WTC11 (cell line): ENCODE measurements around the gene HOXD8. TPM values are rescaled to one million over a fixed set of nuclear protein-coding genes. Genes with fewer than 3 reads are reported as not detected.
A peak's percentile ranks its signal among the peaks of the same experiment; 100 is the strongest.

Source experiments
- ATAC-seq: fragments of 200-7000 bp; cut with Tn5 transposase; 2 replicates; pipeline ENCODE4 v1.10.0; 2021; ENCODE audit warnings: mild to moderate bottlenecking, moderate library complexity
- CTCF ChIA-PET: fragments of 300-600 bp; sonication (Branson Sonifier 250); formaldehyde crosslinking; loops from one replicate; lab custom pipeline; 2021; ENCODE audit warnings: antibody characterized with exemption; lab: Charles Lee
- POLR2A ChIA-PET: fragments of 350-600 bp; sonication (Branson Sonifier 250); formaldehyde crosslinking; loops from one replicate; lab custom pipeline; 2021; ENCODE audit warnings: antibody characterized with exemption; lab: Charles Lee
- DNase-seq: peaks from one replicate; pipeline ENCODE4 v3.0.0; 2021; ENCODE audit warnings: low spot score
- H3K27ac Mint-ChIP-seq: 2 replicates; pipeline ENCODE4 v1.8.0; 2021; ENCODE audit warnings: mixed read lengths
- H3K27me3 Mint-ChIP-seq: 2 replicates; pipeline ENCODE4 v1.8.0; 2021; ENCODE audit warnings: low read depth, mild to moderate bottlenecking, moderate library complexity, mixed read lengths
- H3K36me3 Mint-ChIP-seq: 2 replicates; pipeline ENCODE4 v1.8.0; 2021; ENCODE audit warnings: mixed read lengths
- H3K4me1 Mint-ChIP-seq: 2 replicates; pipeline ENCODE4 v1.8.0; 2022; ENCODE audit warnings: mixed read lengths
- H3K4me3 Mint-ChIP-seq: 2 replicates; pipeline ENCODE4 v1.8.0; 2021; ENCODE audit warnings: mild to moderate bottlenecking, moderate library complexity, mixed read lengths
- H3K9me3 Mint-ChIP-seq: 2 replicates; pipeline ENCODE4 v1.8.0; 2021; ENCODE audit warnings: mixed read lengths
- MXD4 ChIP-seq: fragments of 250-450 bp; sonication (Bioruptor Pico); IDR thresholded peaks from 2 replicates; pipeline ENCODE4 v1.8.0; 2021; ENCODE audit warnings: mild to moderate bottlenecking, moderate library complexity, borderline replicate concordance
- NFYB ChIP-seq: sonication (generic); formaldehyde crosslinking; conservative IDR thresholded peaks from 2 replicates; pipeline ENCODE4 v1.8.0; 2022; ENCODE audit warnings: low read depth, missing genetic modification reagents
- NR1H2 ChIP-seq: sonication (generic); formaldehyde crosslinking; IDR thresholded peaks from 2 replicates; pipeline ENCODE4 v1.9.0; 2021; ENCODE audit warnings: mild to moderate bottlenecking, moderate library complexity, missing genetic modification reagents
- SMAD3 ChIP-seq: sonication (generic); formaldehyde crosslinking; IDR thresholded peaks from 2 replicates; pipeline ENCODE4 v1.8.0; 2022; ENCODE audit warnings: missing genetic modification reagents, mild to moderate bottlenecking, borderline replicate concordance
- ZNF138 ChIP-seq: sonication (generic); formaldehyde crosslinking; conservative IDR thresholded peaks from 2 replicates; pipeline ENCODE4 v1.8.1; 2022; ENCODE audit warnings: mild to moderate bottlenecking, moderate library complexity, missing genetic modification reagents
- ZNF416 ChIP-seq: fragments of 250-450 bp; sonication (Bioruptor Pico); IDR thresholded peaks from 2 replicates; pipeline ENCODE4 v1.9.0; 2021; ENCODE audit warnings: mild to moderate bottlenecking, inconsistent platforms
- ZNF423 ChIP-seq: fragments of 250-450 bp; sonication (Bioruptor Pico); IDR thresholded peaks from 2 replicates; pipeline ENCODE4 v2.1.2; 2022; ENCODE audit warnings: mild to moderate bottlenecking, moderate library complexity
- total RNA-seq: library from RNA; stranded (reverse); gene quantifications from 3 replicates; pipeline ENCODE4 v1.2.3, GENCODE V29; 2021
- TF ChIP-seq, protein P1 (sequence below): sonication (generic); formaldehyde crosslinking; IDR thresholded peaks from 2 replicates; pipeline ENCODE4 v1.8.1; 2023; ENCODE audit warnings: mild to moderate bottlenecking, missing genetic modification reagents, moderate library complexity
- TF ChIP-seq, protein P2 (sequence below): sonication (generic); formaldehyde crosslinking; IDR thresholded peaks from 2 replicates; pipeline ENCODE4 v1.8.1; 2023; ENCODE audit warnings: mild to moderate bottlenecking, moderate library complexity, missing genetic modification reagents
- TF ChIP-seq, protein P3 (sequence below): sonication (generic); formaldehyde crosslinking; IDR thresholded peaks from 2 replicates; pipeline ENCODE4 v1.8.0; 2022; ENCODE audit warnings: mild to moderate bottlenecking, missing genetic modification reagents
- TF ChIP-seq, protein P4 (sequence below): sonication (generic); formaldehyde crosslinking; IDR thresholded peaks from 2 replicates; pipeline ENCODE4 v1.8.0; 2023; ENCODE audit warnings: mild to moderate bottlenecking, missing genetic modification reagents
- TF ChIP-seq, protein P5 (sequence below): sonication (generic); formaldehyde crosslinking; IDR thresholded peaks from 2 replicates; pipeline ENCODE4 v1.8.1; 2023; ENCODE audit warnings: mild to moderate bottlenecking, missing genetic modification reagents, moderate library complexity
- TF ChIP-seq, protein P6 (sequence below): fragments of 250-450 bp; sonication (Bioruptor Pico); IDR thresholded peaks from 2 replicates; pipeline ENCODE4 v1.9.0; 2021; ENCODE audit warnings: mild to moderate bottlenecking, borderline replicate concordance

The HOXD8 gene
- total RNA-seq, 1 experiment from 2014 or later, result not detected

DNA sequence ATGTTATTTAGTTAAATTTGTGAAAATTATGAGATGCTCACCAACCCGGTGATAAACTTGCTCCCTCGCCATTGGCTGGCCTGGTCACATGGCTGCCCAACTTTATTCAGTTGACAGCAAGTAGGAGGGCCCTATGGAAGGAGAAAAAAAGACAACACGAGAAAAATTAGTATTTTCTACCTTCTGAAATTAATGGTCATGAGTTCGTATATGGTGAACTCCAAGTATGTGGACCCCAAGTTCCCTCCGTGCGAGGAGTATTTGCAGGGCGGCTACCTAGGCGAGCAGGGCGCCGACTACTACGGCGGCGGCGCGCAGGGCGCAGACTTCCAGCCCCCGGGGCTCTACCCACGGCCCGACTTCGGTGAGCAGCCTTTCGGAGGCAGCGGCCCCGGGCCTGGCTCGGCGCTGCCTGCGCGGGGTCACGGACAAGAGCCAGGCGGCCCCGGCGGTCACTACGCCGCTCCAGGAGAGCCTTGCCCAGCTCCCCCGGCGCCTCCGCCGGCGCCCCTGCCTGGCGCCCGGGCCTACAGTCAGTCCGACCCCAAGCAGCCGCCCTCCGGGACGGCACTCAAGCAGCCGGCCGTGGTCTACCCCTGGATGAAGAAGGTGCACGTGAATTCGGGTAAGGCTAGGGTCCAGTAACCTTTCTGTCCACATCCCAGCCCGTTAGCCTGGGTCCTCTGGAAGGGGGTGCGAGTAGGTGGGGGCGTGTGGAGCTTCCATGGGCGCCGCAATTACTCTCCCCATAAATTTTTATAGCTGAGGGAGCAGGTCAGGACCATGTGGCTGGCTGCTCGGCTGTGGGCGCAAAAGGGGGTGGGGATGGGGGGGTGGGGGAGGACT lies 22.2 kb downstream of the HOXD8 start, which contains the start of gene HOXD4:
TSS of gene HOXD4 (plus strand) at position 109 of the 846 bp plus-strand sequence. CDS start at position 193, 84 bp downstream.
- POLR2A ChIA-PET, result no interaction called here
- H3K27ac Mint-ChIP-seq, result no peak within 1 kb of the TSS
- CTCF ChIA-PET, result interaction anchor here (1.2 to 2.0 kb wide), 3 partner anchors 11 to 403 kb away, joined by 4 to 5 read pairs (median 4); no protein-coding TSS in a partner anchor
- no peak for DNase-seq
- ATAC-seq, result peak; percentile 11
- no peaks in the 10 kb centered on the region for H3K36me3 Mint-ChIP-seq
- H3K4me3 Mint-ChIP-seq, result peak within 1 kb of the TSS; percentile 45
- H3K4me1 Mint-ChIP-seq, result peaks cover 34% of the 10 kb centered on the region
- H3K9me3 Mint-ChIP-seq, result no peaks in the 10 kb centered on the region
- TF ChIP-seq ZNF138 (CRISPR knock-in tag), result no peak
- TF ChIP-seq NFYB (CRISPR knock-in tag), result 0 out of 2 replicates have a peak, but pooled peaks have one; percentile 26
- TF ChIP-seq, protein P1, sequence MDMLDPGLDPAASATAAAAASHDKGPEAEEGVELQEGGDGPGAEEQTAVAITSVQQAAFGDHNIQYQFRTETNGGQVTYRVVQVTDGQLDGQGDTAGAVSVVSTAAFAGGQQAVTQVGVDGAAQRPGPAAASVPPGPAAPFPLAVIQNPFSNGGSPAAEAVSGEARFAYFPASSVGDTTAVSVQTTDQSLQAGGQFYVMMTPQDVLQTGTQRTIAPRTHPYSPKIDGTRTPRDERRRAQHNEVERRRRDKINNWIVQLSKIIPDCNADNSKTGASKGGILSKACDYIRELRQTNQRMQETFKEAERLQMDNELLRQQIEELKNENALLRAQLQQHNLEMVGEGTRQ (CRISPR knock-in tag), result peak; percentile 77
- TF ChIP-seq, protein P2, sequence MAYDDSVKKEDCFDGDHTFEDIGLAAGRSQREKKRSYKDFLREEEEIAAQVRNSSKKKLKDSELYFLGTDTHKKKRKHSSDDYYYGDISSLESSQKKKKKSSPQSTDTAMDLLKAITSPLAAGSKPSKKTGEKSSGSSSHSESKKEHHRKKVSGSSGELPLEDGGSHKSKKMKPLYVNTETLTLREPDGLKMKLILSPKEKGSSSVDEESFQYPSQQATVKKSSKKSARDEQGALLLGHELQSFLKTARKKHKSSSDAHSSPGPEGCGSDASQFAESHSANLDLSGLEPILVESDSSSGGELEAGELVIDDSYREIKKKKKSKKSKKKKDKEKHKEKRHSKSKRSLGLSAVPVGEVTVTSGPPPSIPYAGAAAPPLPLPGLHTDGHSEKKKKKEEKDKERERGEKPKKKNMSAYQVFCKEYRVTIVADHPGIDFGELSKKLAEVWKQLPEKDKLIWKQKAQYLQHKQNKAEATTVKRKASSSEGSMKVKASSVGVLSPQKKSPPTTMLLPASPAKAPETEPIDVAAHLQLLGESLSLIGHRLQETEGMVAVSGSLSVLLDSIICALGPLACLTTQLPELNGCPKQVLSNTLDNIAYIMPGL, result 0 out of 2 replicates have a peak, but pooled peaks have one; percentile 28
- TF ChIP-seq, protein P3, sequence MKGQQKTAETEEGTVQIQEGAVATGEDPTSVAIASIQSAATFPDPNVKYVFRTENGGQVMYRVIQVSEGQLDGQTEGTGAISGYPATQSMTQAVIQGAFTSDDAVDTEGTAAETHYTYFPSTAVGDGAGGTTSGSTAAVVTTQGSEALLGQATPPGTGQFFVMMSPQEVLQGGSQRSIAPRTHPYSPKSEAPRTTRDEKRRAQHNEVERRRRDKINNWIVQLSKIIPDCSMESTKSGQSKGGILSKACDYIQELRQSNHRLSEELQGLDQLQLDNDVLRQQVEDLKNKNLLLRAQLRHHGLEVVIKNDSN (CRISPR knock-in tag), result peak; percentile 76; the same call in 1 of the 2 replicates
- peaks cover 100% of the 10 kb centered on the region for H3K27me3 Mint-ChIP-seq

DNA sequence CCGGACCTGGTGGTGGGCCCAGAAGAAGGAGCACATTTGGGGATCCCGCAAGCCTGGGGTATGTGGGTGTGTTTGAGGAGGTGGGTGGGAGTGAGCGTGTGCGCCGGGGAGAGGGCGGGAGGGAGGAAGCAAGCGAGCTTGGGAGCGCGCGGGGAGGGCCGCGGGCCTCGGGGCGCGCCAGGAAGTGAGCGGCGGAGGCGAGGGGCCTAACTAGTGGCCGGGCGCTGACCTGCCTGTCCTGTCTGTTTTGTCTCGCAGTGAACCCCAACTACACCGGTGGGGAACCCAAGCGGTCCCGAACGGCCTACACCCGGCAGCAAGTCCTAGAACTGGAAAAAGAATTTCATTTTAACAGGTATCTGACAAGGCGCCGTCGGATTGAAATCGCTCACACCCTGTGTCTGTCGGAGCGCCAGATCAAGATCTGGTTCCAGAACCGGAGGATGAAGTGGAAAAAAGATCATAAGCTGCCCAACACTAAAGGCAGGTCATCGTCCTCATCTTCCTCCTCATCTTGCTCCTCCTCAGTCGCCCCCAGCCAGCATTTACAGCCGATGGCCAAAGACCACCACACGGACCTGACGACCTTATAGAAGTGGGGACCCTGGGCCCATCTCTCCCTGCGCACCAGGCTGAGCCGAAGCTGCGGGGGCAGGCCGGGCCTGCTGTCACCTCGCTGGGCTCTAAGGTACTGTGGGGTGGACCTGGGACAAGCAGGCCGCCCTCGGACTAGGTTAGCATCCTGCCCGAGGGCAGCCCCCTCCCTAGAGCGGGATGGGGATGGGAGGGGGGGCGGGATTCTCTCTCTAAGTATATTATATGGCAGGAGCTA lies 23.1 kb downstream of the HOXD8 start:
- Mint-ChIP-seq H3K4me1 (peaks cover 31% of the 10 kb centered on the region), H3K9me3 (no peaks in the 10 kb centered on the region), H3K27me3 (peaks cover 100% of the 10 kb centered on the region), H3K4me3 (peak overlapping the region; percentile 35), H3K27ac (no peak overlapping the region), H3K36me3 (no peaks in the 10 kb centered on the region)
- ATAC-seq, result no peak
- DNase-seq, result no peak
- ChIA-PET POLR2A (no interaction called here), CTCF (interaction anchor here (0.9 to 2.0 kb wide), 4 partner anchors 11 to 402 kb away, joined by 3 to 5 read pairs (median 4); no protein-coding TSS in a partner anchor)
- TF ChIP-seq, protein P4, sequence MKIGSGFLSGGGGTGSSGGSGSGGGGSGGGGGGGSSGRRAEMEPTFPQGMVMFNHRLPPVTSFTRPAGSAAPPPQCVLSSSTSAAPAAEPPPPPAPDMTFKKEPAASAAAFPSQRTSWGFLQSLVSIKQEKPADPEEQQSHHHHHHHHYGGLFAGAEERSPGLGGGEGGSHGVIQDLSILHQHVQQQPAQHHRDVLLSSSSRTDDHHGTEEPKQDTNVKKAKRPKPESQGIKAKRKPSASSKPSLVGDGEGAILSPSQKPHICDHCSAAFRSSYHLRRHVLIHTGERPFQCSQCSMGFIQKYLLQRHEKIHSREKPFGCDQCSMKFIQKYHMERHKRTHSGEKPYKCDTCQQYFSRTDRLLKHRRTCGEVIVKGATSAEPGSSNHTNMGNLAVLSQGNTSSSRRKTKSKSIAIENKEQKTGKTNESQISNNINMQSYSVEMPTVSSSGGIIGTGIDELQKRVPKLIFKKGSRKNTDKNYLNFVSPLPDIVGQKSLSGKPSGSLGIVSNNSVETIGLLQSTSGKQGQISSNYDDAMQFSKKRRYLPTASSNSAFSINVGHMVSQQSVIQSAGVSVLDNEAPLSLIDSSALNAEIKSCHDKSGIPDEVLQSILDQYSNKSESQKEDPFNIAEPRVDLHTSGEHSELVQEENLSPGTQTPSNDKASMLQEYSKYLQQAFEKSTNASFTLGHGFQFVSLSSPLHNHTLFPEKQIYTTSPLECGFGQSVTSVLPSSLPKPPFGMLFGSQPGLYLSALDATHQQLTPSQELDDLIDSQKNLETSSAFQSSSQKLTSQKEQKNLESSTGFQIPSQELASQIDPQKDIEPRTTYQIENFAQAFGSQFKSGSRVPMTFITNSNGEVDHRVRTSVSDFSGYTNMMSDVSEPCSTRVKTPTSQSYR (CRISPR knock-in tag), result no peak

DNA sequence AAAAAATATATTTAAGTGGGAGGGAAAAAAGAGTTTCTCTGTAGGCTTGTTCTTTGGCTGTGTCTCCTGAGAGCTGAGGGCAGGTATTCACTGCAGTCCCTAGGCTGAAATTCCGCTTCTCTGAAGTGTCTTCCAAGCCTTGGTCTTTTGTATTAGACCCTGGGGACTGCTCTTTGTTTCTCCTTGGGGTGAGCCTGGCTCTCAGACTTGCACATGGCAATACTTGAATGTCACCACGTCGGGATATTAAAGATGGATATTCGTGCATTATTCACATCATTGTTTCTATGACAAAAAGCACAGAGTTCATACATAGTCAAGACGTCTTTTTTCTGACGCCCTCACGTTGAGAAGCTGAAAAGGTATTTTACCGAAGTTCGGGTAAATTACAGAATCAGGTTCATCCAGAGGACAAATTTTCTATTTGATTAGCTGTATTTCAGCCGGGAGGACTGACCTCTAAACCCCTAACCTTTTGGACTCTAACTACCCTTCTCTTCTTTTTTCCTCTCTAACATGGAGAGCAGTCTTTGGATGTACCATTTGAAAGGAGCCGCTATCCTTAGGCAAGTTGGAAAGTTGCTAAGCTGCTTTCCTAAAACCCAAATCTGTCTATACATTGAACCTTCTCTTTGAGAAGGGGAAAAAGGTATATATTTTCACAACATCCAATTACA lies 25.2 kb downstream of the HOXD8 start:
- DNase-seq (no peak), ATAC-seq (no peak)
- no peaks in the 10 kb centered on the region for H3K9me3 Mint-ChIP-seq
- POLR2A ChIA-PET, result no interaction called here
- peaks cover 100% of the 10 kb centered on the region for H3K27me3 Mint-ChIP-seq
- H3K36me3 Mint-ChIP-seq, result peaks cover 2% of the 10 kb centered on the region; the same call in 1 of the 2 replicates
- H3K27ac Mint-ChIP-seq, result no peak overlapping the region
- H3K4me3 Mint-ChIP-seq, result no peak overlapping the region
- peaks cover 34% of the 10 kb centered on the region for H3K4me1 Mint-ChIP-seq
- CTCF ChIA-PET, result interaction anchor here (0.6 to 2.6 kb wide), 6 partner anchors 10 to 482 kb away, joined by 3 to 13 read pairs (median 4); no protein-coding TSS in a partner anchor
- TF ChIP-seq NR1H2, result no peak
- TF ChIP-seq SMAD3 (CRISPR knock-in tag), result no peak
- no peak for TF ChIP-seq NFYB (CRISPR knock-in tag)
- TF ChIP-seq MXD4, result no peak
- TF ChIP-seq ZNF416 (CRISPR knock-in tag), result no peak
- TF ChIP-seq, protein P5, sequence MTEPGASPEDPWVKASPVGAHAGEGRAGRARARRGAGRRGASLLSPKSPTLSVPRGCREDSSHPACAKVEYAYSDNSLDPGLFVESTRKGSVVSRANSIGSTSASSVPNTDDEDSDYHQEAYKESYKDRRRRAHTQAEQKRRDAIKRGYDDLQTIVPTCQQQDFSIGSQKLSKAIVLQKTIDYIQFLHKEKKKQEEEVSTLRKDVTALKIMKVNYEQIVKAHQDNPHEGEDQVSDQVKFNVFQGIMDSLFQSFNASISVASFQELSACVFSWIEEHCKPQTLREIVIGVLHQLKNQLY (CRISPR knock-in tag), result no peak
- TF ChIP-seq, protein P6, sequence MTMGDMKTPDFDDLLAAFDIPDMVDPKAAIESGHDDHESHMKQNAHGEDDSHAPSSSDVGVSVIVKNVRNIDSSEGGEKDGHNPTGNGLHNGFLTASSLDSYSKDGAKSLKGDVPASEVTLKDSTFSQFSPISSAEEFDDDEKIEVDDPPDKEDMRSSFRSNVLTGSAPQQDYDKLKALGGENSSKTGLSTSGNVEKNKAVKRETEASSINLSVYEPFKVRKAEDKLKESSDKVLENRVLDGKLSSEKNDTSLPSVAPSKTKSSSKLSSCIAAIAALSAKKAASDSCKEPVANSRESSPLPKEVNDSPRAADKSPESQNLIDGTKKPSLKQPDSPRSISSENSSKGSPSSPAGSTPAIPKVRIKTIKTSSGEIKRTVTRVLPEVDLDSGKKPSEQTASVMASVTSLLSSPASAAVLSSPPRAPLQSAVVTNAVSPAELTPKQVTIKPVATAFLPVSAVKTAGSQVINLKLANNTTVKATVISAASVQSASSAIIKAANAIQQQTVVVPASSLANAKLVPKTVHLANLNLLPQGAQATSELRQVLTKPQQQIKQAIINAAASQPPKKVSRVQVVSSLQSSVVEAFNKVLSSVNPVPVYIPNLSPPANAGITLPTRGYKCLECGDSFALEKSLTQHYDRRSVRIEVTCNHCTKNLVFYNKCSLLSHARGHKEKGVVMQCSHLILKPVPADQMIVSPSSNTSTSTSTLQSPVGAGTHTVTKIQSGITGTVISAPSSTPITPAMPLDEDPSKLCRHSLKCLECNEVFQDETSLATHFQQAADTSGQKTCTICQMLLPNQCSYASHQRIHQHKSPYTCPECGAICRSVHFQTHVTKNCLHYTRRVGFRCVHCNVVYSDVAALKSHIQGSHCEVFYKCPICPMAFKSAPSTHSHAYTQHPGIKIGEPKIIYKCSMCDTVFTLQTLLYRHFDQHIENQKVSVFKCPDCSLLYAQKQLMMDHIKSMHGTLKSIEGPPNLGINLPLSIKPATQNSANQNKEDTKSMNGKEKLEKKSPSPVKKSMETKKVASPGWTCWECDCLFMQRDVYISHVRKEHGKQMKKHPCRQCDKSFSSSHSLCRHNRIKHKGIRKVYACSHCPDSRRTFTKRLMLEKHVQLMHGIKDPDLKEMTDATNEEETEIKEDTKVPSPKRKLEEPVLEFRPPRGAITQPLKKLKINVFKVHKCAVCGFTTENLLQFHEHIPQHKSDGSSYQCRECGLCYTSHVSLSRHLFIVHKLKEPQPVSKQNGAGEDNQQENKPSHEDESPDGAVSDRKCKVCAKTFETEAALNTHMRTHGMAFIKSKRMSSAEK (CRISPR knock-in tag), result no peak
- no peak for TF ChIP-seq ZNF423 (CRISPR knock-in tag)
